ENCODE measurements around the gene ICA1L.
A peak's percentile ranks its signal among the peaks of the same experiment; 100 is the strongest.

The ICA1L gene

GRCh38 chr2:202842690-202843089, 28.9 kb downstream of the ICA1L start:
- no peak for DNase-seq (ENCODE audit: low read depth)
- no peak for TF ChIP-seq CTCF (IDR thresholded peaks at IDR 0.05; ENCODE audit: low read depth, low read length, missing control alignments)
- no peak overlapping the region for H3K4me3 ChIP-seq (ENCODE audit: low read depth, low read length)

GRCh38 chr2:202841090-202841867, 30.3 kb downstream of the ICA1L start:
- DNase-seq (ENCODE audit: low read depth) = no peak

GRCh38 chr2:202831242-202832220, 40.0 kb downstream of the ICA1L start:
- DNase-seq (ENCODE audit: low read depth) = peak; percentile 34
- no peak overlapping the region for H3K4me3 ChIP-seq (ENCODE audit: low read depth, low read length)
- peak; percentile 58 for TF ChIP-seq CTCF (IDR thresholded peaks at IDR 0.05; ENCODE audit: low read depth, low read length, missing control alignments)

More at GRCh38 chr2:202841090-202841867, 30.3 kb downstream of the ICA1L start:
- TF ChIP-seq CTCF (IDR thresholded peaks at IDR 0.05; ENCODE audit: low read depth, low read length, missing control alignments) = no peak
- no peak overlapping the region for H3K4me3 ChIP-seq (ENCODE audit: low read depth, low read length)

GRCh38 chr2:202824901-202825300, 46.7 kb downstream of the ICA1L start:
- no peak for TF ChIP-seq CTCF (IDR thresholded peaks at IDR 0.05; ENCODE audit: low read depth, low read length, missing control alignments)
- no peak for DNase-seq (ENCODE audit: low read depth)
- no peak overlapping the region for H3K4me3 ChIP-seq (ENCODE audit: low read depth, low read length)

GRCh38 chr2:202822411-202822810, 49.2 kb downstream of the ICA1L start:
- DNase-seq (ENCODE audit: low read depth) = no peak
- no peak overlapping the region for H3K4me3 ChIP-seq (ENCODE audit: low read depth, low read length)
- no peak for TF ChIP-seq CTCF (IDR thresholded peaks at IDR 0.05; ENCODE audit: low read depth, low read length, missing control alignments)

GRCh38 chr2:202821206-202822160, 50.1 kb downstream of the ICA1L start:
- no peak for TF ChIP-seq CTCF (IDR thresholded peaks at IDR 0.05; ENCODE audit: low read depth, low read length, missing control alignments)
- DNase-seq (ENCODE audit: low read depth) = no peak
- H3K4me3 ChIP-seq (ENCODE audit: low read depth, low read length) = no peak overlapping the region
